ENCODE data around the gene CKAP2L.

DNA sequence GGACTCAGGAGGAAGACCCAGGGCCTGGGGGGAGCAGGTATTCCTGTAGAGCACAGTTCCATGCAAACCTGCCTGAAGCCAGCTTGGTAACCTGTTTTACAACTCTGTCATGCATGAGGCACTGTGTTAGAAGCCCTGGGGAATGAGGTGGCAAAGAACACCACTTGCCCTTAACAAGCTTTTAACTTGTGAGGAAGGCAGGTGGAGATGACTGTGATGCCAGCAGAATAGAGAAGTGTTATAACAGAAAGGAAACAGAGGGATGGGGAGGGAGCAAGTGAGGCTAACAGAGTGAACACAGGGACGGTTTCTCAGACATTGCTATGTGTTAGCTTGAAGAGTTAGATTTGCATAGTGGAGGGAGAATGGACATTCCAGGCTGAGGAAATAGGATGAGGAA lies 31.4 kb upstream of the CKAP2L start:
- TF ChIP-seq ASH2L (IDR thresholded peaks at IDR 0.05; ENCODE audit: borderline replicate concordance, low read depth) (no peak), SREBF1 (IDR thresholded peaks at IDR 0.05; ENCODE audit: low read length) (no peak), SP1 (IDR thresholded peaks at IDR 0.05; ENCODE audit: low read depth, low read length) (no peak), EZH2 (IDR thresholded peaks at IDR 0.05; ENCODE audit: borderline replicate concordance, control insufficient read depth, low read depth, low read length) (no peak), SREBF2 (IDR thresholded peaks at IDR 0.05; ENCODE audit: low read length) (no peak), YY1 (IDR thresholded peaks at IDR 0.05; ENCODE audit: low read depth, low read length) (no peak), MXI1 (IDR thresholded peaks at IDR 0.05; ENCODE audit: low read depth, low read length) (no peak), TCF12 (IDR thresholded peaks at IDR 0.05; ENCODE audit: low read depth, low read length) (no peak), SMC3 (IDR thresholded peaks at IDR 0.05; ENCODE audit: borderline replicate concordance, low read length) (no peak), SUPT20H (IDR thresholded peaks at IDR 0.05; ENCODE audit: borderline replicate concordance, control insufficient read depth, low read depth, low read length) (no peak)
- TF ChIP-seq, protein P1, sequence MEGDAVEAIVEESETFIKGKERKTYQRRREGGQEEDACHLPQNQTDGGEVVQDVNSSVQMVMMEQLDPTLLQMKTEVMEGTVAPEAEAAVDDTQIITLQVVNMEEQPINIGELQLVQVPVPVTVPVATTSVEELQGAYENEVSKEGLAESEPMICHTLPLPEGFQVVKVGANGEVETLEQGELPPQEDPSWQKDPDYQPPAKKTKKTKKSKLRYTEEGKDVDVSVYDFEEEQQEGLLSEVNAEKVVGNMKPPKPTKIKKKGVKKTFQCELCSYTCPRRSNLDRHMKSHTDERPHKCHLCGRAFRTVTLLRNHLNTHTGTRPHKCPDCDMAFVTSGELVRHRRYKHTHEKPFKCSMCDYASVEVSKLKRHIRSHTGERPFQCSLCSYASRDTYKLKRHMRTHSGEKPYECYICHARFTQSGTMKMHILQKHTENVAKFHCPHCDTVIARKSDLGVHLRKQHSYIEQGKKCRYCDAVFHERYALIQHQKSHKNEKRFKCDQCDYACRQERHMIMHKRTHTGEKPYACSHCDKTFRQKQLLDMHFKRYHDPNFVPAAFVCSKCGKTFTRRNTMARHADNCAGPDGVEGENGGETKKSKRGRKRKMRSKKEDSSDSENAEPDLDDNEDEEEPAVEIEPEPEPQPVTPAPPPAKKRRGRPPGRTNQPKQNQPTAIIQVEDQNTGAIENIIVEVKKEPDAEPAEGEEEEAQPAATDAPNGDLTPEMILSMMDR (IDR thresholded peaks at IDR 0.05 in 2 of 3, conservative IDR thresholded peaks at IDR 0.05 in 1 of 3; ENCODE audit: control insufficient read depth in 2 of 3, extremely low read depth in 1 of 3, insufficient read depth in 1 of 3, low read depth in 3 of 3, low read length in 3 of 3) = no peak
